ENCODE measurements around the gene KIR2DL4.
"Not testable (repeated sequence)": the region's sequence is repeated elsewhere in the genome, so short reads cannot be mapped to it uniquely, and the experiment has no call there.

GRCh38 chr19:54843171-54843570 is 39.8 kb downstream of the KIR2DL4 start:
- TF ChIP-seq CTCF, POLR2AphosphoS5, POLR2A, EP300 (IDR thresholded peaks at IDR 0.05): not testable (repeated sequence)
